K562 (cell line): ENCODE results near the gene LYST. TPM values are rescaled to one million over a fixed set of nuclear protein-coding genes. Genes with fewer than 3 reads are reported as not detected.

Source experiments
- CBX8 ChIP-seq: fragments of 200-600 bp; sonication (generic); IDR thresholded peaks from 2 replicates; pipeline ENCODE4 v1.6.1; 2012; ENCODE audit warnings: borderline replicate concordance, mixed run types, low read depth, mild to moderate bottlenecking, moderate library complexity, mixed read lengths, low read length, control low read depth, inconsistent platforms; ENCODE audit not compliant: poor library complexity, severe bottlenecking; ENCODE audit errors: extremely low read depth
- SPI1 ChIP-seq: IDR thresholded peaks from 2 replicates; pipeline ENCODE4 v1.6.1; 2011; ENCODE audit warnings: low read depth, low read length, control low read depth, borderline replicate concordance
- ZBTB7A ChIP-seq: IDR thresholded peaks from 2 replicates; pipeline ENCODE4 v1.6.1; 2011; ENCODE audit warnings: low read depth, mild to moderate bottlenecking, low read length, moderate library complexity, borderline replicate concordance; ENCODE audit not compliant: control insufficient read depth
- ZKSCAN8 ChIP-seq: fragments of 200-800 bp; sonication (Bioruptor generic); IDR thresholded peaks from 2 replicates; pipeline ENCODE4 v1.6.1; 2016; ENCODE audit warnings: missing genetic modification characterization, missing compliant biosample characterization
- ZNF668 ChIP-seq: fragments of 250-450 bp; sonication (Bioruptor Pico); IDR thresholded peaks from 2 replicates; pipeline ENCODE4 v1.8.0; 2022; ENCODE audit warnings: mild to moderate bottlenecking, inconsistent platforms
- ZNF77 ChIP-seq: fragments of 250-450 bp; sonication (Bioruptor Pico); IDR thresholded peaks from 2 replicates; pipeline ENCODE4 v1.5.0; 2020
- microRNA counts: library from miRNA; unstranded; fragments of <30 nt; microRNA quantifications from one replicate; lab custom pipeline; 2016
- microRNA-seq: library from miRNA; unstranded; fragments of <30 nt; microRNA quantifications from one replicate; pipeline ENCODE4, GENCODE V29; 2018; ENCODE audit warnings: borderline microRNAs expressed
- polyA plus RNA-seq, 8 experiments: library from polyadenylated mRNA; depleted of rRNA in 4 of 8; stranded (reverse) in 5 of 8; unstranded in 3 of 8; fragments of >200 nt; fragmentation: Nextera tagmentation in 2 of 8; fragmentation: Illumina TruSeq in 1 of 8; extraction: Ambion mirVana in 2 of 8; extraction: Trizol in 1 of 8; gene quantifications; 2 replicates each; pipeline versions ENCODE4 v1.2.1 to v1.2.3, GENCODE V29; 2011 to 2014; ENCODE audit warnings: inconsistent platforms in 1 of 8, missing spikeins in 1 of 8
- small RNA-seq: library from RNA; depleted of rRNA; stranded (forward); fragments of <200 nt; gene quantifications from one replicate; pipeline ENCODE3, GENCODE V24; 2014
- total RNA-seq, 7 experiments: library from RNA; depleted of rRNA in 6 of 7; stranded (reverse); fragments of >200 nt in 6 of 7; fragmentation: Illumina TruSeq in 2 of 7; extraction: Trizol in 2 of 7; gene quantifications; 2 replicates each; pipeline versions ENCODE4 v1.2.1 to v1.2.3, GENCODE V29; 2011 to 2021; ENCODE audit warnings: low replicate concordance in 1 of 7

The LYST gene
- total and polyA plus RNA-seq, 9 of the 15 experiments (the other 6 are each of a cell fraction or from before 2014, with no cell fraction given), result 0.73 to 2.4 (median 1.4) TPM

DNA sequence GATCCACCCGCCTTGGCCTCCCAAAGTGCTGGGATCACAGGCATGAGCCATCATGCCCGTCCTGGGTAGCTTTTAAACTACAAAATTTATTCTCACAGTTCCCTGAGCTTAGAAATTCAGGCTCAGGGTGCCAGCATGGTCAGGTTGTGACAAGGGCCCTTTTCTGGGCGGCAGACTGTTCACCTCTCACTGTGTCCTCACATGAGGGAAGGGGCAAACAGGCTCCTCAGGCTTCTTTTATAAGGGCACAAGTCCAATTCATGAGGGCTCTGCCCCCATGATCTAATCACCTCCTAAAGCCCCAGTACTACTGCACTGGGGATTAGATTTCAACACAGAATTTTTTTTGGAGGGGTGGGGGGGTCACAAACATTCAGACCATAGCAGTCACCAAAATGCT is 253.9 kb downstream of the LYST start (continued):
- TF ChIP-seq CBX8, result no peak
- no peak for TF ChIP-seq ZNF668 (CRISPR knock-in tag)
- no peak for TF ChIP-seq ZNF77 (CRISPR knock-in tag)
- TF ChIP-seq ZBTB7A, result no peak
- TF ChIP-seq SPI1, result no peak
- TF ChIP-seq ZKSCAN8 (CRISPR knock-in tag), result no peak

MicroRNAs within 50 kb of the gene (microRNA counts, 767-probe panel; counts per million panel counts)
- microRNA hsa-miR-1537 (lab: Ali Mortazavi, UCI), result not detected

Small RNA genes lying within 50 kb of the gene (microRNA-seq; reads per million reads assigned to microRNA genes)
- 0.64 reads per million for gene MIR1537

Small RNA genes lying within 50 kb of the gene (small RNA-seq; reads per million reads assigned to genes)
- gene MIR1537 (not detected), gene RNU6-968P (not detected)

Other genes starting within 250 kb of the LYST start
- not detected in 2 replicates for gene GNG4, start 217.1 kb downstream of the LYST start, total RNA-seq (2014; rRNA removed)
- gene GNG4, start 217.1 kb downstream of the LYST start, total RNA-seq (2014; rRNA removed; fragmentation: Illumina TruSeq; extraction: Trizol), result not detected in 2 replicates
- not detected in 2 replicates for gene GNG4, start 217.1 kb downstream of the LYST start, total RNA-seq (2015; rRNA removed; fragmentation: Illumina TruSeq; extraction: Trizol)
- gene GNG4, start 217.1 kb downstream of the LYST start, total RNA-seq (2021), result 0.11 and 0.58 TPM in 2 replicates
- 0.14 and 0.31 TPM in 2 replicates for gene GNG4, start 217.1 kb downstream of the LYST start, polyA plus RNA-seq (2011; rRNA removed)
- gene GNG4, start 217.1 kb downstream of the LYST start, polyA plus RNA-seq (2014; fragmentation: Illumina TruSeq; extraction: Trizol), result 0.10 TPM in 1 of 2 replicates, not detected in the other
- gene GNG4, start 217.1 kb downstream of the LYST start, polyA plus RNA-seq (2014; fragmentation: Nextera tagmentation; extraction: Ambion mirVana), result under 1 TPM; 0.06 TPM
- gene GNG4, start 217.1 kb downstream of the LYST start, polyA plus RNA-seq (2014; rRNA removed), result 0.08 TPM in 1 of 2 replicates, not detected in the other
- gene NID1, start 198.2 kb upstream of the LYST start, total RNA-seq (2014; rRNA removed), result not detected in 2 replicates
- not detected in 2 replicates for gene NID1, start 198.2 kb upstream of the LYST start, total RNA-seq (2014; rRNA removed; fragmentation: Illumina TruSeq; extraction: Trizol)
- gene NID1, start 198.2 kb upstream of the LYST start, total RNA-seq (2015; rRNA removed; fragmentation: Illumina TruSeq; extraction: Trizol), result not detected in 2 replicates
- 0.22 and 0.27 TPM in 2 replicates for gene NID1, start 198.2 kb upstream of the LYST start, total RNA-seq (2021)
- not detected in 2 replicates for gene NID1, start 198.2 kb upstream of the LYST start, polyA plus RNA-seq (2011; rRNA removed)
- not detected in 2 replicates for gene NID1, start 198.2 kb upstream of the LYST start, polyA plus RNA-seq (2014; fragmentation: Illumina TruSeq; extraction: Trizol)
- not detected for gene NID1, start 198.2 kb upstream of the LYST start, polyA plus RNA-seq (2014; fragmentation: Nextera tagmentation; extraction: Ambion mirVana)
- not detected in 2 replicates for gene NID1, start 198.2 kb upstream of the LYST start, polyA plus RNA-seq (2014; rRNA removed)